Breast epithelium (tissue), 4 donors: ENCODE results near the gene ORM2. TPM values are rescaled to one million over a fixed set of nuclear protein-coding genes. Genes with fewer than 3 reads are reported as not detected.

Experiments
- DNase-seq, 2 donors: peaks; one replicate each; pipeline ENCODE4 v3.0.0-alpha.2; 2019; ENCODE audit warnings: low spot score in 2 of 2
- H3K27ac ChIP-seq, 2 donors: fragments of 200-600 bp; sonication (generic) in 1 of 2; one replicate each; pipeline ENCODE4 v1.5.1; 2016 to 2019; ENCODE audit warnings: mild to moderate bottlenecking in 1 of 2
- H3K27me3 ChIP-seq, 2 donors: fragments of 200-600 bp; sonication (generic) in 1 of 2; one replicate each; pipeline versions ENCODE4 v1.5.1 to v1.6.0; 2017 to 2019; ENCODE audit warnings: control low read depth in 1 of 2, mild to moderate bottlenecking in 1 of 2
- H3K36me3 ChIP-seq: fragments of 200-600 bp; one replicate; pipeline ENCODE4 v1.5.1; 2019
- H3K4me1 ChIP-seq, 2 donors: fragments of 200-600 bp; sonication (generic); one replicate each; pipeline ENCODE4 v1.5.1; 2016 to 2019; ENCODE audit warnings: control low read depth in 1 of 2
- H3K4me3 ChIP-seq, 3 donors: fragments of 200-600 bp; sonication (generic); 1 replicate in 2 of 3; 2 replicates in 1 of 3; pipeline ENCODE4 v1.5.1; 2016 to 2019; ENCODE audit warnings: mild to moderate bottlenecking in 3 of 3, moderate library complexity in 2 of 3
- H3K9me3 ChIP-seq, 2 donors: fragments of 200-600 bp; sonication (generic) in 1 of 2; one replicate each; pipeline ENCODE4 v1.5.1; 2016 to 2019; ENCODE audit warnings: control low read depth in 1 of 2
- POLR2A ChIP-seq: fragments of 450-650 bp; IDR thresholded peaks from one replicate; pipeline ENCODE4 v1.6.1; 2016; ENCODE audit warnings: antibody characterized with exemption, mild to moderate bottlenecking, moderate library complexity
- POLR2AphosphoS5 ChIP-seq, 3 donors: sonication (generic); formaldehyde crosslinking; IDR thresholded peaks; one replicate each; pipeline ENCODE4 v1.6.1; 2017; ENCODE audit warnings: antibody characterized with exemption in 3 of 3
- intact Hi-C: fragments of 100-400 bp; cut with DNase I; formaldehyde crosslinking; loops from one replicate; pipeline ENCODE4 v1.15.1; 2023; ENCODE audit warnings: low total_unique reads
- total RNA-seq, 3 donors: library from RNA; depleted of rRNA; stranded (reverse); fragments of >200 nt; gene quantifications; one replicate each; pipeline ENCODE4 v1.1.0, GENCODE V29; 2016
- TF ChIP-seq, protein P1 (sequence below), 3 donors: fragments of 450-650 bp; IDR thresholded peaks; one replicate each; pipeline ENCODE4 v1.5.1; 2016 to 2017; ENCODE audit warnings: antibody characterized with exemption in 3 of 3, mild to moderate bottlenecking in 3 of 3, moderate library complexity in 3 of 3

The ORM2 gene
- total RNA-seq, 3 donors from 2014 or later: 1.6 to 2.9 TPM; not detected in 1

GRCh38 chr9:114304416-114305188, 25.1 kb upstream of the ORM2 start:
- TF ChIP-seq, protein P1, sequence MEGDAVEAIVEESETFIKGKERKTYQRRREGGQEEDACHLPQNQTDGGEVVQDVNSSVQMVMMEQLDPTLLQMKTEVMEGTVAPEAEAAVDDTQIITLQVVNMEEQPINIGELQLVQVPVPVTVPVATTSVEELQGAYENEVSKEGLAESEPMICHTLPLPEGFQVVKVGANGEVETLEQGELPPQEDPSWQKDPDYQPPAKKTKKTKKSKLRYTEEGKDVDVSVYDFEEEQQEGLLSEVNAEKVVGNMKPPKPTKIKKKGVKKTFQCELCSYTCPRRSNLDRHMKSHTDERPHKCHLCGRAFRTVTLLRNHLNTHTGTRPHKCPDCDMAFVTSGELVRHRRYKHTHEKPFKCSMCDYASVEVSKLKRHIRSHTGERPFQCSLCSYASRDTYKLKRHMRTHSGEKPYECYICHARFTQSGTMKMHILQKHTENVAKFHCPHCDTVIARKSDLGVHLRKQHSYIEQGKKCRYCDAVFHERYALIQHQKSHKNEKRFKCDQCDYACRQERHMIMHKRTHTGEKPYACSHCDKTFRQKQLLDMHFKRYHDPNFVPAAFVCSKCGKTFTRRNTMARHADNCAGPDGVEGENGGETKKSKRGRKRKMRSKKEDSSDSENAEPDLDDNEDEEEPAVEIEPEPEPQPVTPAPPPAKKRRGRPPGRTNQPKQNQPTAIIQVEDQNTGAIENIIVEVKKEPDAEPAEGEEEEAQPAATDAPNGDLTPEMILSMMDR (IDR thresholded peaks at IDR 0.05): no peak
- TF ChIP-seq POLR2AphosphoS5 (IDR thresholded peaks at IDR 0.05): no peak
- no peak for TF ChIP-seq POLR2A
- intact Hi-C loops: no loop called here
- Histone ChIP-seq H3K4me3 (no peak overlapping the region), H3K4me1 (no peaks in the 10 kb centered on the region), H3K27me3 (no peaks in the 10 kb centered on the region), H3K36me3 (no peaks in the 10 kb centered on the region), H3K9me3 (no peaks in the 10 kb centered on the region), H3K27ac (no peak overlapping the region)
- peak in 1 of 2 donors; percentile 27 for DNase-seq

- H3K36me3 ChIP-seq: no peaks in the 10 kb centered on the region
- H3K4me1 ChIP-seq: no peaks in the 10 kb centered on the region
- intact Hi-C loops: no loop called here
- DNase-seq: no peak
- no peak overlapping the region for H3K4me3 ChIP-seq
- no peak for TF ChIP-seq POLR2A
- TF ChIP-seq, protein P1 (IDR thresholded peaks at IDR 0.05): no peak
- H3K27me3 ChIP-seq: no peaks in the 10 kb centered on the region
- no peak overlapping the region for H3K27ac ChIP-seq
- no peaks in the 10 kb centered on the region for H3K9me3 ChIP-seq
Observed at GRCh38 chr9:114307899-114308267, 21.8 kb upstream of the ORM2 start.

DNA sequence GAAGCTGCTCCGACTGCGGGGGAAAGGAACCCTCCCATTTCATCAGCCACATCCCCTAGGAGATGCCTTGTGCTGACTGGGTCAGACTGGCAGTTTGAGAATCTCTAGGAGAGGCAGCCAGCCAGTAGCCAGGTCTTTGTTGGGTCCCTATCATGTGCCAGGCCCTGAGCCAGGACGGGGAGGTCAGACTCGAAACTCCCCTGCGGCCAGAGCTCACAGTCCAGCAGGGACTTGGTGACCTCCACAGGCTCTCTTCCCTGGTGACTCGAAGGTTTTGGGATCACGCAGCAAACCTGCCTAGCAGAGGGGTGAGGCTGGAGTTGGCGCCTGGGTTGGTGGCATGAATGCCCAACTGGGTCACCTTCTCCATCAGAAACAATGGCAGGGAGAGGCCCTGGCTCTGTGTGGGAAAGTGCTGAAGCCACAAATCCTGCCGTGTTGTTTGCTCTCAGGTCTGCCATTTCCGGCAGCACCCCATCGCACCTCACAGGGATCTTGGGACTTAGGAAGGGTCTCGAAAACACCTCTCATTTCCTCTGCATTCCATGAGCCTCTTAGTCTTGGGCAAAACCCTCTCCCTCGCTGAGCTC, 21.2 kb upstream of the ORM2 start:
- Histone ChIP-seq H3K4me3 (no peak overlapping the region), H3K36me3 (no peaks in the 10 kb centered on the region), H3K4me1 (no peaks in the 10 kb centered on the region), H3K27ac (no peak overlapping the region), H3K9me3 (no peaks in the 10 kb centered on the region), H3K27me3 (no peaks in the 10 kb centered on the region)
- TF ChIP-seq POLR2A (no peak), POLR2AphosphoS5 (IDR thresholded peaks at IDR 0.05) (no peak)
- TF ChIP-seq, protein P1 (IDR thresholded peaks at IDR 0.05): no peak
- DNase-seq: no peak
- intact Hi-C loops: no loop called here

DNA sequence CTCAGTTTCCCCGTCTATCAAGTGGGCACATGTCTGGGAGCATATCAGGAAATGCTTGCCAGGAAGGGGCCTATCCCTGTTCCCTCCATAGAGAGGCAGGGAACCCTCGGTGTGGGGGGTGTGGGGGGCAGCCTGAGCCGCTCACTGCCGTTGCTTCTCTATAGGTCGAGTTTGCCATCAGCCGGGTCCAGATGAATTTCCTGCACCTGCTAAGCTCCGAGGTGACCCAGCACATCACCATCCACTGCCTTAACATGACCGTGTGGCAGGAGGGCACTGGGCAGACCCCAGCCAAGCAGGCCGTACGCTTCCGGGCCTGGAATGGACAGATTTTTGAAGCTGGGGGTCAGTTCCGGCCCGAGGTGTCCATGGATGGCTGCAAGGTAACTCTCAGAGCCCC, 20.6 kb upstream of the ORM2 start:
- Histone ChIP-seq H3K4me1 (no peaks in the 10 kb centered on the region), H3K27ac (no peak overlapping the region), H3K36me3 (no peaks in the 10 kb centered on the region), H3K9me3 (peaks cover 0 to under 1% of the 10 kb centered on the region in 2 donors), H3K27me3 (no peaks in the 10 kb centered on the region), H3K4me3 (no peak overlapping the region)
- intact Hi-C loops: no loop called here
- TF ChIP-seq, protein P1 (IDR thresholded peaks at IDR 0.05): no peak
- TF ChIP-seq POLR2AphosphoS5 (IDR thresholded peaks at IDR 0.05) (no peak), POLR2A (no peak)
- peak in 1 of 2 donors; percentile 36 for DNase-seq
